Gastroesophageal sphincter (tissue), 3 donors: ENCODE data around the gene SAPCD1.

Experiments used
- EP300 ChIP-seq: sonication (generic); formaldehyde crosslinking; IDR thresholded peaks from one replicate; pipeline ENCODE4 v1.6.1; 2017; ENCODE audit warnings: antibody characterized with exemption, mild to moderate bottlenecking
- POLR2A ChIP-seq, 2 donors: fragments of 450-650 bp; IDR thresholded peaks; one replicate each; pipeline ENCODE4 v1.6.1; 2017; ENCODE audit warnings: antibody characterized with exemption in 2 of 2, mild to moderate bottlenecking in 2 of 2, moderate library complexity in 1 of 2
- POLR2AphosphoS5 ChIP-seq: sonication (generic); formaldehyde crosslinking; IDR thresholded peaks from one replicate; pipeline ENCODE4 v1.6.1; 2017; ENCODE audit warnings: antibody characterized with exemption
- TF ChIP-seq, protein P1 (sequence below), 4 experiments: fragments of 200-600 bp in 2 of 4; fragments of 450-650 bp in 2 of 4; sonication (generic) in 1 of 4; IDR thresholded peaks; one replicate each; pipeline ENCODE4 v1.5.1; 2017 to 2019; ENCODE audit warnings: antibody characterized with exemption in 4 of 4, mild to moderate bottlenecking in 2 of 4, moderate library complexity in 2 of 4

DNA sequence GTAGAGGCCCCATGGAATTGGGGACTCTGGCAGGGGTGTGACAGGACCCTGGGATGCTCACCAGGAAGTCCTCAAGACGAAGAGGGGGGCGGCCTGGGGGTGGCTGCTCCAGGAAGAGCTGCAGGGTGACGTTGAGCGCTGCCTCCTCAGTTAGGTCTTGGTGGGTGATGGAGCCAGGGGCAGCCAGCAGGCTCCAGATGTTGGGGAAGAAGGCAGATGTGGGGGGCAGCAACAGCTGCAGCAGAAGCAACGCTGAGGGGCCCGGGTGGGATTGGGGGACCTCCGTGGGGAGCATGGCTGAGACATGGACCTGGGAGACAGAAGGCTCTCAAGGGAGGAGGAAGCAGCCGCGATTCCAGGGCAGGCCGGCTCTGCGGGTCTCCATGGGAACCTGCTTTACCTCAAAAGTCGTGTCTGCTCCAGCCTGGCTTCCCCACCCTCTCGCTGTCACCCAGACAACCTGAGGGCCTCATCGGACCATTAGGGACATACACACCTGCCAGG is 14.1 kb downstream of the SAPCD1 start:
- TF ChIP-seq, protein P1, sequence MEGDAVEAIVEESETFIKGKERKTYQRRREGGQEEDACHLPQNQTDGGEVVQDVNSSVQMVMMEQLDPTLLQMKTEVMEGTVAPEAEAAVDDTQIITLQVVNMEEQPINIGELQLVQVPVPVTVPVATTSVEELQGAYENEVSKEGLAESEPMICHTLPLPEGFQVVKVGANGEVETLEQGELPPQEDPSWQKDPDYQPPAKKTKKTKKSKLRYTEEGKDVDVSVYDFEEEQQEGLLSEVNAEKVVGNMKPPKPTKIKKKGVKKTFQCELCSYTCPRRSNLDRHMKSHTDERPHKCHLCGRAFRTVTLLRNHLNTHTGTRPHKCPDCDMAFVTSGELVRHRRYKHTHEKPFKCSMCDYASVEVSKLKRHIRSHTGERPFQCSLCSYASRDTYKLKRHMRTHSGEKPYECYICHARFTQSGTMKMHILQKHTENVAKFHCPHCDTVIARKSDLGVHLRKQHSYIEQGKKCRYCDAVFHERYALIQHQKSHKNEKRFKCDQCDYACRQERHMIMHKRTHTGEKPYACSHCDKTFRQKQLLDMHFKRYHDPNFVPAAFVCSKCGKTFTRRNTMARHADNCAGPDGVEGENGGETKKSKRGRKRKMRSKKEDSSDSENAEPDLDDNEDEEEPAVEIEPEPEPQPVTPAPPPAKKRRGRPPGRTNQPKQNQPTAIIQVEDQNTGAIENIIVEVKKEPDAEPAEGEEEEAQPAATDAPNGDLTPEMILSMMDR (IDR thresholded peaks at IDR 0.05), result no peak
- TF ChIP-seq POLR2A (IDR thresholded peaks at IDR 0.05), result no peak
- no peak for TF ChIP-seq EP300
- no peak for TF ChIP-seq POLR2AphosphoS5
